K562 (cell line): ENCODE data around the gene NSMF. TPM values are rescaled to one million over a fixed set of nuclear protein-coding genes. Genes with fewer than 3 reads are reported as not detected.

ENCODE experiments used
- ATAC-seq: fragments of 200-7000 bp; cut with Tn5 transposase; 3 replicates; pipeline ENCODE4 v1.9.1; 2020; ENCODE audit warnings: moderate library complexity
- BruUV-seq: library from RNA; stranded (reverse); fragments of 400-500 nt; replicated peaks from 2 replicates; lab custom pipeline; 2021; lab: Mats Ljungman, UMichigan
- CTCF ChIA-PET: fragments of 300-600 bp; formaldehyde crosslinking; extraction: SDS; loops from one replicate; lab custom pipeline; 2021; ENCODE audit warnings: low intra/inter-chr PET ratio; lab: Yijun Ruan, JAX
- POLR2A ChIA-PET: fragments of 300-600, 350-650 bp; sonication (Branson Sonifier 250); formaldehyde crosslinking; extraction: SDS; loops from one replicate; lab custom pipeline; 2021; ENCODE audit warnings: antibody characterized with exemption, inconsistent platforms; lab: Yijun Ruan, JAX
- DNase-seq, 4 experiments: peaks; one replicate each; pipeline versions ENCODE4 v3.0.0 to v3.0.0-alpha.2; 2011 to 2018; ENCODE audit warnings: low spot score in 3 of 4, mixed read lengths in 3 of 4; ENCODE audit errors: extremely low read depth in 1 of 4
- FAIRE-seq: peaks from 2 replicates; lab custom pipeline; 2011; peaks lifted over from hg19 to GRCh38; lab: Jason Lieb, UNC
- H2AFZ ChIP-seq: 2 replicates; pipeline ENCODE4 v1.6.0; 2011; ENCODE audit warnings: low read depth, low read length, control low read depth, inconsistent platforms
- H3K27ac ChIP-seq: fragments of 200-600 bp; 3 replicates; pipeline ENCODE4 v1.8.0; 2011; ENCODE audit warnings: low read depth, mild to moderate bottlenecking, control low read depth, inconsistent platforms, low read length, moderate library complexity, mixed read lengths; ENCODE audit errors: extremely low read depth
- H3K27me3 ChIP-seq, 2 experiments: fragments of 300-600 bp in 1 of 2; 2 replicates in 1 of 2; 3 replicates in 1 of 2; pipeline versions ENCODE4 v1.6.0 to v1.8.0; 2011; ENCODE audit warnings: inconsistent platforms in 2 of 2, low read length in 2 of 2, mild to moderate bottlenecking in 1 of 2, mixed read lengths in 1 of 2, moderate library complexity in 1 of 2; ENCODE audit not compliant: control insufficient read depth in 2 of 2, insufficient read depth in 2 of 2
- H3K36me3 ChIP-seq: fragments of 300-600 bp; 3 replicates; pipeline ENCODE4 v1.8.0; 2011; ENCODE audit warnings: mild to moderate bottlenecking, low read length, inconsistent platforms; ENCODE audit not compliant: control insufficient read depth, insufficient read depth
- H3K4me1 ChIP-seq, 2 experiments: fragments of 200-600 bp in 1 of 2; replicated peaks in 1 of 2; 2 replicates in 1 of 2; 3 replicates in 1 of 2; pipeline versions ENCODE4 v1.5.1 to v1.8.0; 2011; ENCODE audit warnings: inconsistent platforms in 2 of 2, low read length in 2 of 2, mild to moderate bottlenecking in 1 of 2, mixed read lengths in 1 of 2, moderate library complexity in 1 of 2; ENCODE audit not compliant: control insufficient read depth in 2 of 2, insufficient read depth in 2 of 2
- H3K4me2 ChIP-seq: 2 replicates; pipeline ENCODE4 v1.6.1; 2011; ENCODE audit warnings: low read length, control low read depth, inconsistent platforms, mixed read lengths; ENCODE audit not compliant: insufficient read depth
- H3K4me3 ChIP-seq: fragments of 200-600 bp; sonication (generic), shearing (Covaris generic); 2 replicates; pipeline ENCODE4 v1.5.1; 2016; ENCODE audit warnings: control low read depth, inconsistent platforms
- H3K79me2 ChIP-seq: fragments of 200-600 bp; 3 replicates; pipeline ENCODE4 v1.8.0; 2011; ENCODE audit warnings: low read length, inconsistent platforms; ENCODE audit not compliant: control insufficient read depth, insufficient read depth
- H3K9ac ChIP-seq, 2 experiments: 2 replicates each; pipeline versions ENCODE4 v1.6.0 to v1.6.1; 2011; ENCODE audit warnings: low read depth in 2 of 2, low read length in 2 of 2, control low read depth in 1 of 2, inconsistent platforms in 1 of 2, mild to moderate bottlenecking in 1 of 2, mixed read lengths in 1 of 2; ENCODE audit not compliant: insufficient read depth in 1 of 2
- H3K9me1 ChIP-seq: one replicate; pipeline ENCODE4 v1.6.0; 2011; ENCODE audit warnings: inconsistent platforms, mild to moderate bottlenecking, low read length, moderate library complexity; ENCODE audit not compliant: control insufficient read depth, insufficient read depth
- H3K9me3 ChIP-seq: replicated peaks from 2 replicates; pipeline ENCODE4 v1.5.1; 2011; ENCODE audit warnings: low read depth, low read length, inconsistent platforms; ENCODE audit not compliant: control insufficient read depth, insufficient read depth
- H4K20me1 ChIP-seq: replicated peaks from 2 replicates; pipeline ENCODE4 v1.6.1; 2011; ENCODE audit warnings: low read length, inconsistent platforms, mixed read lengths; ENCODE audit not compliant: control insufficient read depth, insufficient read depth
- CBFA2T2 ChIP-seq: fragments of 450-650 bp; conservative IDR thresholded peaks from 2 replicates; pipeline ENCODE4 v1.6.1; 2017; ENCODE audit warnings: mild to moderate bottlenecking
- CXXC5 ChIP-seq: fragments of 250-450 bp; sonication (Bioruptor Pico); IDR thresholded peaks from 2 replicates; pipeline ENCODE4 v1.8.0; 2022; ENCODE audit warnings: inconsistent platforms, mild to moderate bottlenecking, moderate library complexity
- DDX20 ChIP-seq: fragments of 450-650 bp; IDR thresholded peaks from 2 replicates; pipeline ENCODE4 v1.6.1; 2016; ENCODE audit warnings: missing genetic modification characterization, low read depth, mild to moderate bottlenecking, missing compliant biosample characterization, moderate library complexity
- HDAC3 ChIP-seq: fragments of 450-650 bp; IDR thresholded peaks from 2 replicates; pipeline ENCODE4 v1.6.1; 2018; ENCODE audit warnings: borderline replicate concordance, mild to moderate bottlenecking, moderate library complexity; ENCODE audit not compliant: partially characterized antibody
- HDAC8 ChIP-seq: fragments of 450-650 bp; IDR thresholded peaks from 2 replicates; pipeline ENCODE4 v1.6.1; 2016; ENCODE audit warnings: mild to moderate bottlenecking, missing genetic modification characterization, moderate library complexity, missing compliant biosample characterization
- IRF2 ChIP-seq: sonication (generic); formaldehyde crosslinking; IDR thresholded peaks from 2 replicates; pipeline ENCODE4 v1.8.1; 2022; ENCODE audit warnings: mild to moderate bottlenecking, missing genetic modification reagents
- PCBP1 ChIP-seq: fragments of 200-400 bp; formaldehyde crosslinking; IDR thresholded peaks from 2 replicates; pipeline ENCODE4 v1.6.1; 2018; ENCODE audit warnings: mild to moderate bottlenecking, low read depth, low read length; ENCODE audit not compliant: poor library complexity, severe bottlenecking
- POLR2A ChIP-seq: fragments of 450-650 bp; conservative IDR thresholded peaks from 2 replicates; pipeline ENCODE4 v1.6.1; 2016
- SMARCA5 ChIP-seq: fragments of 450-650 bp; IDR thresholded peaks from 2 replicates; pipeline ENCODE4 v1.6.1; 2016
- SMARCB1 ChIP-seq: IDR thresholded peaks from 2 replicates; pipeline ENCODE4 v1.6.1; 2011; ENCODE audit warnings: improper control_type of control experiment, low read depth; ENCODE audit not compliant: insufficient read length
- TAF1 ChIP-seq: IDR thresholded peaks from 2 replicates; pipeline ENCODE4 v1.6.1; 2011; ENCODE audit warnings: mild to moderate bottlenecking, low read length, moderate library complexity; ENCODE audit not compliant: insufficient read depth, control insufficient read depth, severe bottlenecking; ENCODE audit errors: extremely low read depth
- TAF7 ChIP-seq: fragments of 450-650 bp; IDR thresholded peaks from 2 replicates; pipeline ENCODE4 v1.6.1; 2016; ENCODE audit warnings: missing genetic modification characterization, missing compliant biosample characterization
- ZNF668 ChIP-seq: fragments of 250-450 bp; sonication (Bioruptor Pico); IDR thresholded peaks from 2 replicates; pipeline ENCODE4 v1.8.0; 2022; ENCODE audit warnings: mild to moderate bottlenecking, inconsistent platforms
- WGBS: fragments of 100-300 bp; shearing (Covaris generic); methylation state at CpG from one replicate; pipeline ENCODE4 v1.1.6; 2016; ENCODE audit warnings: low coverage, mixed read lengths; ENCODE audit not compliant: insufficient coverage; ENCODE audit errors: missing lambda C conversion rate; 5-methylcytosine and 5-hydroxymethylcytosine counted together
- in situ Hi-C: fragments of 300-500 bp; cut with MboI; formaldehyde crosslinking; loops from 4 replicates; pipeline ENCODE4 v1.15.0; 2018; ENCODE audit warnings: inconsistent platforms, mixed read lengths
- intact Hi-C: fragments of 100-400 bp; cut with micrococcal nuclease; formaldehyde crosslinking; loops from 2 replicates; pipeline ENCODE4 v1.14.2; 2022
- polyA plus RNA-seq, 8 experiments: library from polyadenylated mRNA; depleted of rRNA in 4 of 8; stranded (reverse) in 5 of 8; unstranded in 3 of 8; fragments of >200 nt; fragmentation: Nextera tagmentation in 2 of 8; fragmentation: Illumina TruSeq in 1 of 8; extraction: Ambion mirVana in 2 of 8; extraction: Trizol in 1 of 8; gene quantifications; 2 replicates each; pipeline versions ENCODE4 v1.2.1 to v1.2.3, GENCODE V29; 2011 to 2014; ENCODE audit warnings: inconsistent platforms in 1 of 8, missing spikeins in 1 of 8
- total RNA-seq, 7 experiments: library from RNA; depleted of rRNA in 6 of 7; stranded (reverse); fragments of >200 nt in 6 of 7; fragmentation: Illumina TruSeq in 2 of 7; extraction: Trizol in 2 of 7; gene quantifications; 2 replicates each; pipeline versions ENCODE4 v1.2.1 to v1.2.3, GENCODE V29; 2011 to 2021; ENCODE audit warnings: low replicate concordance in 1 of 7
- TF ChIP-seq, protein P1 (sequence below): IDR thresholded peaks from 2 replicates; pipeline ENCODE4 v1.6.1; 2014; ENCODE audit warnings: antibody characterized with exemption
- TF ChIP-seq, protein P2 (sequence below), 2 experiments: fragments of 450-650 bp; IDR thresholded peaks; 2 replicates each; pipeline ENCODE4 v1.6.1; 2018; ENCODE audit warnings: mild to moderate bottlenecking in 2 of 2, low read depth in 1 of 2; ENCODE audit not compliant: partially characterized antibody in 2 of 2

NSMF gene
- total and polyA plus RNA-seq, 9 of the 15 experiments (the other 6 are each of a cell fraction or from before 2014, with no cell fraction given), result 0.20 to 82.7 (median 29.3) TPM

DNA sequence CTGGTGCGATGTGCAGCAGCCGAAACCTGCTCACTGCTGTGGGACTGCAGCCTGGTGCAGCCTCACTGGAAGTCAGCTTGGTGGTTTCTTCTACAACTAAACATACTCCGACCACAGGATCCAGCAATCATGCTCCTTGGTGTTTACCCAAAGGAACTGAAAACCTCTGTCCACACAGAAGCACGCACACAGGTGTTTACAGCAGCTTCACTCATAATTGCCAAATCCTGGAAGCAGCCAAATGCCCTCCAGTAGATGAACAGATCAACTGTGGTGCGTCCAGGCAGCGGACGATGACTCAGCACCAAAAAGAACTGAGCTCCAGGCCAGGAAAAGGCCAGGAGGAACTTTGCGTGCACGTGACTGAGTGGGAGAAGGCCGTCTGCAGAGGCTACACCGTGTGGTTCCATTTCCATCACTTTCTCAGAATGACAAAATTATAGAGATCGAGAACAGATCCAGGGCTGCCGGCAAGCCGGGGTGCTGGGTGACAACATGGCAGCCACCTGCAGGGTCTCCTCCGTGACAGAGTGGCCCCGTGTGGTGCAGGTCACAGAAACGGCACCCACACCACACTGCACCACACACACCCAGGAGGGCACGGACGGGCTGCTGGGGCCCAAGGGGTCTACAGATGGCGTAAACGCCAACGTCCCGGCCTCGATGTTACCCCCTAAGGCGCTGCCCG is 23.1 kb upstream of the NSMF start:
- no peaks in the 10 kb centered on the region for H3K27me3 ChIP-seq
- in situ Hi-C loops, result no loop called here
- H3K27ac ChIP-seq, result peak overlapping the region; percentile 82
- no TSS peak for BruUV-seq
- no peak overlapping the region for H3K4me3 ChIP-seq
- WGBS, result 44% methylated on average over 26 of the region's 26 CpGs
- H3K9me3 ChIP-seq, result no peaks in the 10 kb centered on the region
- peak overlapping the region; percentile 66 for H3K4me2 ChIP-seq
- intact Hi-C loops, result no loop called here
- FAIRE-seq (peak; percentile 99), DNase-seq (peak; percentile 73 to 91 (median 76)), ATAC-seq (peak; percentile 95)
- no peaks in the 10 kb centered on the region for H3K36me3 ChIP-seq
- no peaks in the 10 kb centered on the region for H3K9me1 ChIP-seq
- no peaks in the 10 kb centered on the region for H4K20me1 ChIP-seq
- H3K4me1 ChIP-seq, result peaks cover 11 to 79% of the 10 kb centered on the region in 2 experiments
- POLR2A ChIA-PET, result interaction anchor here (0.9 to 1.9 kb wide), 6 partner anchors 9 to 183 kb away, joined by 3 to 11 read pairs (median 4); no protein-coding TSS in a partner anchor
- H3K79me2 ChIP-seq, result no peaks in the 10 kb centered on the region
- CTCF ChIA-PET, result no interaction called here
- H2AFZ ChIP-seq, result peak overlapping the region; percentile 89
- H3K9ac ChIP-seq, result peak overlapping the region; percentile 51 to 90
- TF ChIP-seq SMARCA5, result no peak
- no peak for TF ChIP-seq POLR2A
- TF ChIP-seq TAF7 (tag), result no peak
- TF ChIP-seq, protein P1, sequence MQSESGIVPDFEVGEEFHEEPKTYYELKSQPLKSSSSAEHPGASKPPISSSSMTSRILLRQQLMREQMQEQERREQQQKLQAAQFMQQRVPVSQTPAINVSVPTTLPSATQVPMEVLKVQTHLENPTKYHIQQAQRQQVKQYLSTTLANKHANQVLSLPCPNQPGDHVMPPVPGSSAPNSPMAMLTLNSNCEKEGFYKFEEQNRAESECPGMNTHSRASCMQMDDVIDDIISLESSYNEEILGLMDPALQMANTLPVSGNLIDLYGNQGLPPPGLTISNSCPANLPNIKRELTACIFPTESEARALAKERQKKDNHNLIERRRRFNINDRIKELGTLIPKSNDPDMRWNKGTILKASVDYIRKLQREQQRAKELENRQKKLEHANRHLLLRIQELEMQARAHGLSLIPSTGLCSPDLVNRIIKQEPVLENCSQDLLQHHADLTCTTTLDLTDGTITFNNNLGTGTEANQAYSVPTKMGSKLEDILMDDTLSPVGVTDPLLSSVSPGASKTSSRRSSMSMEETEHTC, result peak; percentile 88
- peak; percentile 56; the same call in 1 of the 2 replicates for TF ChIP-seq CBFA2T2
- TF ChIP-seq TAF1, result peak; percentile 44
- TF ChIP-seq PCBP1, result no peak
- TF ChIP-seq HDAC3, result no peak
- 0 out of 2 replicates have a peak, but pooled peaks have one; percentile 26 for TF ChIP-seq HDAC8 (tag)
- peak; percentile 78 for TF ChIP-seq CXXC5
- 0 out of 2 replicates have a peak, but pooled peaks have one; percentile 62 for TF ChIP-seq ZNF668
- no peak for TF ChIP-seq DDX20 (tag)
- TF ChIP-seq, protein P2, sequence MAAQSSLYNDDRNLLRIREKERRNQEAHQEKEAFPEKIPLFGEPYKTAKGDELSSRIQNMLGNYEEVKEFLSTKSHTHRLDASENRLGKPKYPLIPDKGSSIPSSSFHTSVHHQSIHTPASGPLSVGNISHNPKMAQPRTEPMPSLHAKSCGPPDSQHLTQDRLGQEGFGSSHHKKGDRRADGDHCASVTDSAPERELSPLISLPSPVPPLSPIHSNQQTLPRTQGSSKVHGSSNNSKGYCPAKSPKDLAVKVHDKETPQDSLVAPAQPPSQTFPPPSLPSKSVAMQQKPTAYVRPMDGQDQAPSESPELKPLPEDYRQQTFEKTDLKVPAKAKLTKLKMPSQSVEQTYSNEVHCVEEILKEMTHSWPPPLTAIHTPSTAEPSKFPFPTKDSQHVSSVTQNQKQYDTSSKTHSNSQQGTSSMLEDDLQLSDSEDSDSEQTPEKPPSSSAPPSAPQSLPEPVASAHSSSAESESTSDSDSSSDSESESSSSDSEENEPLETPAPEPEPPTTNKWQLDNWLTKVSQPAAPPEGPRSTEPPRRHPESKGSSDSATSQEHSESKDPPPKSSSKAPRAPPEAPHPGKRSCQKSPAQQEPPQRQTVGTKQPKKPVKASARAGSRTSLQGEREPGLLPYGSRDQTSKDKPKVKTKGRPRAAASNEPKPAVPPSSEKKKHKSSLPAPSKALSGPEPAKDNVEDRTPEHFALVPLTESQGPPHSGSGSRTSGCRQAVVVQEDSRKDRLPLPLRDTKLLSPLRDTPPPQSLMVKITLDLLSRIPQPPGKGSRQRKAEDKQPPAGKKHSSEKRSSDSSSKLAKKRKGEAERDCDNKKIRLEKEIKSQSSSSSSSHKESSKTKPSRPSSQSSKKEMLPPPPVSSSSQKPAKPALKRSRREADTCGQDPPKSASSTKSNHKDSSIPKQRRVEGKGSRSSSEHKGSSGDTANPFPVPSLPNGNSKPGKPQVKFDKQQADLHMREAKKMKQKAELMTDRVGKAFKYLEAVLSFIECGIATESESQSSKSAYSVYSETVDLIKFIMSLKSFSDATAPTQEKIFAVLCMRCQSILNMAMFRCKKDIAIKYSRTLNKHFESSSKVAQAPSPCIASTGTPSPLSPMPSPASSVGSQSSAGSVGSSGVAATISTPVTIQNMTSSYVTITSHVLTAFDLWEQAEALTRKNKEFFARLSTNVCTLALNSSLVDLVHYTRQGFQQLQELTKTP (IDR thresholded peaks at IDR 0.05; ENCODE audit: low read depth in 1 of 2, partially characterized antibody in 2 of 2), result no peak
- TF ChIP-seq SMARCB1, result no peak
- TF ChIP-seq IRF2 (CRISPR knock-in tag), result no peak
